Stimulated activated CD8-positive, alpha-beta memory T cell treated with anti-CD3 and anti-CD28 coated beads, Interleukin-12 subunit alpha, Interleukin-12 subunit beta, amount 100 ng/mL, for 1 hour (primary cell): ENCODE data around the gene GLTP.
A peak's percentile ranks its signal among the peaks of the same experiment; 100 is the strongest.
"Not testable (repeated sequence)": the region's sequence is repeated elsewhere in the genome, so short reads cannot be mapped to it uniquely, and the experiment has no call there.

Source experiments
- DNase-seq: peaks from one replicate; pipeline ENCODE4 v3.0.0-alpha.2; 2020; ENCODE audit warnings: low read depth

GLTP gene

GRCh38 chr12:109877504-109878246, 2.7 kb downstream of the GLTP start:
- DNase-seq, result no peak

GRCh38 chr12:109876406-109876805, 3.9 kb downstream of the GLTP start:
- no peak for DNase-seq

GRCh38 chr12:109875572-109876131, 4.7 kb downstream of the GLTP start:
- DNase-seq, result no peak

GRCh38 chr12:109873653-109874052, 6.7 kb downstream of the GLTP start:
- DNase-seq, result no peak

GRCh38 chr12:109871668-109872314, 8.6 kb downstream of the GLTP start:
- DNase-seq, result no peak

- DNase-seq, result no peak
These were observed 9.7 kb downstream of the GLTP start for GRCh38 chr12:109870648-109871047.

- DNase-seq, result no peak
These were observed 11.9 kb downstream of the GLTP start for GRCh38 chr12:109868182-109869051.

- DNase-seq, result no peak
These were observed 15.4 kb downstream of the GLTP start for GRCh38 chr12:109864916-109865315.

- no peak for DNase-seq
These were observed 16.3 kb downstream of the GLTP start for GRCh38 chr12:109863847-109864712.

GRCh38 chr12:109862491-109862890, 17.9 kb downstream of the GLTP start:
- DNase-seq, result not testable (repeated sequence)

GRCh38 chr12:109861689-109862314, 18.5 kb downstream of the GLTP start:
- DNase-seq, result no peak

GRCh38 chr12:109860977-109861376, 19.4 kb downstream of the GLTP start:
- DNase-seq, result no peak

GRCh38 chr12:109858764-109859163, 21.6 kb downstream of the GLTP start:
- no peak for DNase-seq

- no peak for DNase-seq
These were observed 22.6 kb downstream of the GLTP start for GRCh38 chr12:109857715-109858114.

GRCh38 chr12:109855377-109855776, 25.0 kb downstream of the GLTP start:
- no peak for DNase-seq

- not testable (repeated sequence) for DNase-seq
These were observed 29.8 kb downstream of the GLTP start for GRCh38 chr12:109850518-109850917.

GRCh38 chr12:109847142-109847735, 33.1 kb downstream of the GLTP start:
- DNase-seq, result no peak

GRCh38 chr12:109845824-109846205, 34.5 kb downstream of the GLTP start:
- DNase-seq, result no peak

GRCh38 chr12:109844983-109845823, 35.1 kb downstream of the GLTP start:
- peak; percentile 81 for DNase-seq

- DNase-seq, result no peak
These were observed 36.2 kb downstream of the GLTP start for GRCh38 chr12:109844091-109844490.
